Stimulated activated CD8-positive, alpha-beta memory T cell treated with anti-CD3 and anti-CD28 coated beads, Interleukin-15, amount 100 ng/mL, for 24 hours (primary cell): ENCODE data around the gene FHIP1B.

Experiments used
- DNase-seq: peaks from one replicate; pipeline ENCODE4 v3.0.0-alpha.2; 2020; ENCODE audit warnings: low read depth

FHIP1B gene

GRCh38 chr11:6200975-6201374 lies 33.5 kb downstream of the FHIP1B start:
- DNase-seq, result no peak

GRCh38 chr11:6199174-6199810 lies 35.1 kb downstream of the FHIP1B start, which contains the start of gene OR52W1:
Gene OR52W1 (plus strand): TSS chr11:6199224. CDS start chr11:6199224, 0 bp downstream.
- no peak for DNase-seq

DNA sequence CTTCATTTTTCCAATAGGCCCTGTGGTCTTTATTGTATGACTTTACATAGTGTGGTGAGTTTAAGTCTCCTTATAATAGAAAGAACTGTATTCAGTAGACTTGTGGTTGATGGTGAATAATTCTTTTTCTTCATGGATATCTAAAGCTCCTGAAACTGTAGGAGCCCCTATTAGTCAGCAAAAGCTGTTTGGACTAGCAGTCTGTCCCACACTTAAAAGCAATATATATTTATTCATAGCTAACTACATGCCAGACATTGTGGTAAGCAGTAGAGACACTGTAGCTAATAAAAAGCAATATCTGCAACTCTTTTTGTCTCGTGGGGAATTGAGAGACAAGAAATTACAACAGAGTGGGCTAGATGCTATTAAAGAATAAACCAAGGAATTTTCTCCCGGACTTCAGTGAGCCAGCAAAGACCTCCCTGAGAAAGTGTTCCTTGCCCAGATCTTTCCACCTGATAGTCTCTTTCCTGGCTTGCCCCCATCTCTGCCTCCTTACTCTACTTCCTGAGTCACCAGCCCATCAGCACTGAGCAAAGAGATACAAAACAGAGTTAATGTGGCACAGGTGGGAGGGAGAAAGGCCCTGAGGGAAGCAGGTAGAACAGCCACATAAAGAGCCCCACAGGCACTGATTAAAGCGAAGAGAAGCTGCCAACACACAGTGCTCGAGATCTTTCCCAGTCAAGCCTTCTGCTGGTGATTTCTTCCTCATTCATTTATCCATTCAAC lies 36.8 kb downstream of the FHIP1B start:
- no peak for DNase-seq

DNA sequence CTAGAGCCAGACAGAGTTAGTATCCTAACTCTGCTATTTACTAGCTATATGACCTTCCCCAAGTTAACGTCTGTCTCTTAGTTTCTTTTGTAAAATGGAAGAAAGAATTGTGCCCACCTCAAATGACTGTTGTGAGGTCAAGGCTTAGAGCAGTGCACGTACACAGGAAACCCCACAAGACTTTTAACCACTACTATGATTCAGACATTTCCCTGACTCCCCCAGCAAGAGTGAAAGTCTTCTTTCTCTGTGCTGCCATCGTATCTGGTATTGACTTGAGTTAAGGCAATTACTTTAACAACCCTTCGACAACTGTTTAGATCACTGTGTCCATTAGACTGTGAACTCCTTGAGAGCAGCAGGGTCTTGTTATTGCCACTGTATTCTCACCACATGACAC lies 38.0 kb downstream of the FHIP1B start:
- DNase-seq, result no peak

DNA sequence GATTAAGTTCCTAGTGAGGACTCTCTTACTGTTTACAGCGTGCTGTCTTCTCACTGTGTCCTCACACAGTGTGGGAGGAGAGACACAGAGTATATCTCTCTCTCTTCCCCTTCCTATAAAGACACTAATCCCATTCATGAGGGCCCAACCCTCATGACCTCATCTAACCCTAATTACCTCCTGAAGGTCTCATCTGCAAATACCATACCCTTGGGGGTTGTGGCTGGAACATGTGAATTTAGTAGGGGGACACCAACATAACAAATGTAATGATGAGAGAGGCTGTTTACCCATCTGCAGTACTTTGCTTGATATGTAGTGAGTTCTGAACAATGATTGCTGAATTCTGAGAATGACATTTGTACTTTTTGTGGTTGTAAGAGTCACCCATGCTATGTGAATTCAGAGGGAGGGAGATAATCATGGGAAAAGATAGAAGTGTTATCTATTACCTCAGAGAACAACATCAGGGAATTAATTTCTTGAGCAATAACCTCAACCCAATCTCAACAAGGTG lies 40.3 kb downstream of the FHIP1B start:
- DNase-seq, result no peak

DNA sequence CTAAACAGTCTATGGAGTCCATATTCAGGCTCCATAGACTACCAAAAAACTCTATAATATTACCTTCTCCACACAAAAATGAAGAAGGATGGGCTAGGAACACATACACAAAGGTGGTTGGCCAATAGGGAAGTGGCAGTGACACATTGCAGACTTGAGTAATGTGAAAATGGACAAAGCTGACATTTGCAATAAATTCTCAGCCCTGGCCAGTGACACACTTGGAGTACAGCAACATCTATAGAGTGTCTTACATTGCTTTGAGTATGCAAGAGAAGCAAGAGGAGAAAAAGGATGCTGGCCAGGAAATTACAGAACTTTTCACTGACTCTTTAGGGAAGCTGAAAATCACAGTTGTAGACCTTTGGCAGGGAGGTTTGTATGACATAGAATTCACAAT lies 42.7 kb downstream of the FHIP1B start:
- DNase-seq, result no peak

- no peak for DNase-seq
Measured at GRCh38 chr11:6175440-6175839, 59.0 kb downstream of the FHIP1B start.

DNA sequence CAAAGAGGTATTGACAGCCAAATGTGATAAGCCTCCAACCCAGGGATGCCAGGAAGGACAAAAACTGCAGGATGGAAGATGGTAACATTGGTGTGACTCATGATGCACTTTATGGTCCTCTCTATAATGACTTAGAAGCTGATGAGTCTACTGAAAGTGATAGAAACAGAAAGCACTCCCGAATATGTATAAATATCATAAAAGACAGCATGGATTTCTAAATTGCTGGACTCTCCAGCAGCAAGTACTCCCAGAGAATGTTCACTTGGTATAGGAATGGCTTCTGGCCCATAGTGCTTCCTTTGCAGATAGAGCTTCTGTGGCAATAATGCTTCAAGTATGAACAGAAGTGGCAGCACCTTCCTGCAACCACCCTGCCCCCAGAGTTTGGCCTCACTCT lies 64.2 kb downstream of the FHIP1B start, which contains the start of gene OR52B2:
Gene OR52B2, minus strand, starts transcription at position 101 of the 400 bp plus-strand sequence. Its CDS starts 0 bp downstream, at position 101.
- no peak for DNase-seq
